ENCODE data around the gene GCK. TPM values are rescaled to one million over a fixed set of nuclear protein-coding genes. Genes with fewer than 3 reads are reported as not detected.

Gene GCK
- total RNA-seq, 4 donors from 2014 or later: 0.16 to 0.96 TPM; not detected in 2

DNA sequence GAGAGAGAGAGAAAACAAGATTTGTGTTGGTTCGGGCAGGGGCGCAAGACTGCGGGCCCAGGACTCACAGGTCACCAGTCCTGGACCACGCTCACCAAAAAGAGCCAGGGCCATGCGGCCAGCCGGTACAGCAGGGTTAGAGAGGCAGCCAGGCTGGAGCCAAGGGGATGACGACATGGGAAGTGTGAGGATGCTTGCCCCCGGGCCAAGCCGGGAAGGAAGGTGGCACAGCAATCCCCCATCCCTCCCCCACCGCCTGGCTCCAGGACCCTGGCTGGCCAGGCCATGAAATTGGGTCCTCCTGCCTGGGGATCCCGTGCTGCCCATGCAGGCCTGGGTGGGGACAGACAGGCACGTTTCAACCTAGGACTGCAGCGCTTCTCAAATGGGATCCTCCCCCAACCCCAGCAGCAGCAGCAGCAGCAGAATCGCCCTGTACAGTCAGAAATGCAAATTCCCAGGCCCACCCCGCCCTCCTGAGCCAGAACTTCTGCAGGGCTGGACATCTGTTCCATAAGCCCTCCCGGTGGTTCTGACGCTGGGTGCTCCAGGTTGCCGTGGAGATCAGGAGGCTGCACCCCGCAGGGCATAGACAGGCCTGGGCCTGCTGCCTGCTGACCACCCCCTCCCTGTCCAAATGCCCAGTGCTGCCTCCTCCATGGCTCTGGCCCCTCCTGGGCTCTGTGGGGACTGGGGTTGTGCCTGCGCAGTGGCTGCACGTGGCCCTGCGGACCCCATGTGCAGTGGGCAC is 46.5 kb upstream of the GCK start:
- H3K9me3 ChIP-seq: no peaks in the 10 kb centered on the region
- H3K27me3 ChIP-seq: no peaks in the 10 kb centered on the region
- 65 to 69% methylated on average over 5 to 22 of the region's 22 CpGs for WGBS, 2 donors (ENCODE audit: low coverage in 1 of 2)
- TF ChIP-seq POLR2A (IDR thresholded peaks at IDR 0.05) (no peak), POLR2AphosphoS5 (IDR thresholded peaks at IDR 0.05) (no peak), EP300 (IDR thresholded peaks at IDR 0.05; ENCODE audit: low read depth) (no peak)
- TF ChIP-seq, protein P1, sequence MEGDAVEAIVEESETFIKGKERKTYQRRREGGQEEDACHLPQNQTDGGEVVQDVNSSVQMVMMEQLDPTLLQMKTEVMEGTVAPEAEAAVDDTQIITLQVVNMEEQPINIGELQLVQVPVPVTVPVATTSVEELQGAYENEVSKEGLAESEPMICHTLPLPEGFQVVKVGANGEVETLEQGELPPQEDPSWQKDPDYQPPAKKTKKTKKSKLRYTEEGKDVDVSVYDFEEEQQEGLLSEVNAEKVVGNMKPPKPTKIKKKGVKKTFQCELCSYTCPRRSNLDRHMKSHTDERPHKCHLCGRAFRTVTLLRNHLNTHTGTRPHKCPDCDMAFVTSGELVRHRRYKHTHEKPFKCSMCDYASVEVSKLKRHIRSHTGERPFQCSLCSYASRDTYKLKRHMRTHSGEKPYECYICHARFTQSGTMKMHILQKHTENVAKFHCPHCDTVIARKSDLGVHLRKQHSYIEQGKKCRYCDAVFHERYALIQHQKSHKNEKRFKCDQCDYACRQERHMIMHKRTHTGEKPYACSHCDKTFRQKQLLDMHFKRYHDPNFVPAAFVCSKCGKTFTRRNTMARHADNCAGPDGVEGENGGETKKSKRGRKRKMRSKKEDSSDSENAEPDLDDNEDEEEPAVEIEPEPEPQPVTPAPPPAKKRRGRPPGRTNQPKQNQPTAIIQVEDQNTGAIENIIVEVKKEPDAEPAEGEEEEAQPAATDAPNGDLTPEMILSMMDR (IDR thresholded peaks at IDR 0.05): no peak
- no peak overlapping the region for H3K27ac ChIP-seq
- DNase-seq: no peak
- H3K36me3 ChIP-seq: no peaks in the 10 kb centered on the region
- in situ Hi-C loops (cut with MboI; ENCODE audit: low pct_ligation_motif_present in 1 of 4, low pct_unique_long_range_greater_than_20kb in 1 of 4, low sequenced_read_pairs in 3 of 4): loop anchor here in 3 of 4 donors (25.0 kb wide), 2 partner anchors 252 to 327 kb away; partner anchors contain the start of genes NUDCD3 (in 2 of the 3) and DDX56 (in 1 of the 3)
- H3K4me1 ChIP-seq: no peaks in the 10 kb centered on the region
- intact Hi-C loops (cut with DNase I; ENCODE audit: low total_unique reads): loop anchor here (10.0 kb wide), 2 partner anchors 249 to 329 kb away; no protein-coding TSS in a partner anchor
- no peak overlapping the region for H3K4me3 ChIP-seq

DNA sequence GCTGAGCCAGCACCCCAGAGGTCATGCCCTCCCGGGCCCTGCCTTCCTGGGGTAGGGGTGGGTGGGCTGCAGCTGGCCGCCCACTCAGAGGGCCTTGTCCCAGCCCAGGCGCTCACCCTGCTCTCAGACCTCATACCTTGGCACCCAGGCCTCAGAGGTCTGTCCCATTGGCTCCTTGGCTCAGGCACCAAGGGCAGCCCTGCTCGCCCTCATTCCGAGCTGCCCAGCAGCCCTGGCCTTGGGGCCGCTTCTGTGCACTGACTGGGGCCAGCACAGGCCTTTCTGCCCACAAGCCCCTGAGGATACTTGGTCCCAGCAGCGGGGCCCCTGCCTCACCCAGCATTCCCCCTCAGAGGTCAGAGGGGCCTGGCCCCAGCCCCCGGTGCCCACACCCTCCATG is 45.8 kb upstream of the GCK start:
- 69 to 79% methylated on average over 3 to 8 of the region's 8 CpGs for WGBS, 2 donors (ENCODE audit: low coverage in 1 of 2)
- intact Hi-C loops (cut with DNase I; ENCODE audit: low total_unique reads): loop anchor here (10.0 kb wide), 2 partner anchors 250 to 330 kb away; no protein-coding TSS in a partner anchor
- H3K4me1 ChIP-seq: no peaks in the 10 kb centered on the region

DNA sequence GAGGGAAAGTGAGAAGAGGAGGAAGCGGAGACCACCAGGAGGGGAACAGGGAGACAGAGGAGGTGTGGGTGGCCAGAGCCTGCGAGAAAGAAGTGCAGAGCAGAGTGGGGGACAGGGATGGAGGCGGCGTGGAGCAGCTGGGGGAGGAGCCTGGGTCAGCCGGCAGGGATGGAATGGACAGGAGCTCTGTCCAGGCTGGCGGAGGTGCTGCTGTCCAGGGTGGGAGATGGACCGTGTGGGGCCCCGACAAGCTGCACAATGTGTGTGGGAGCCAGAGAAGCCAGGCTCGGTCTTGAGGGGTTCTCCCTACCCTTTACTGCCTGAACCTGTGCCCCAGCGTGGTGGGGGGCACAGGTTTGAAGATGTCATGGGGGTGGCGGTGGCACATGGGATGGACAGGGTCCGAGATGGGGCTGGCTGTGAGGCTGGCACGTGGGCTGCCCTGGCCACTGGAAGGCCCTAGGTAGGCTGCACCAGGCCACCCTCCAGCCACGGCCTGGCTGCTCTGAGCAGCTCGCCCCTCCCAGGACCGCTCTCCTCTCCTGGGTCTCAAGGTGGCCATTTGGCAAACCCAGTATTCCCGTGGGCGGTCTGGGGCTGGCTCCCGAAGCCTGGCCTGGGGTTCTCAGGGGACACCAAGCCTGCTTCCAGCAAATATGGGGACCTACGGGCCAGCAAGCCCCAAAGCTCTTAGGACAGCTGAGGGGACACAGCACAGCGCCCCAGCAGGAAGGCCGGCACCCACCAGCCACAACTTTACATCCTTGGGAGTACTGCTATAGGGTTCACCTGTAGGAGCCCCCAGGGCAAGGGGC is 43.9 kb upstream of the GCK start:
- H3K27me3 ChIP-seq: no peaks in the 10 kb centered on the region
- in situ Hi-C loops (cut with MboI; ENCODE audit: low pct_ligation_motif_present in 1 of 4, low pct_unique_long_range_greater_than_20kb in 1 of 4, low sequenced_read_pairs in 3 of 4): loop anchor here in 3 of 4 donors (25.0 kb wide), 2 partner anchors 254 to 329 kb away; partner anchors contain the start of genes NUDCD3 (in 2 of the 3) and DDX56 (in 1 of the 3)
- no peak overlapping the region for H3K4me3 ChIP-seq
- 64 to 70% methylated on average over 2 to 18 of the region's 22 CpGs for WGBS, 2 donors (ENCODE audit: low coverage in 1 of 2)
- H3K36me3 ChIP-seq: no peaks in the 10 kb centered on the region
- TF ChIP-seq POLR2AphosphoS5 (IDR thresholded peaks at IDR 0.05) (no peak), POLR2A (IDR thresholded peaks at IDR 0.05) (no peak), EP300 (IDR thresholded peaks at IDR 0.05; ENCODE audit: low read depth) (no peak)
- TF ChIP-seq, protein P1 (IDR thresholded peaks at IDR 0.05): no peak
- no peaks in the 10 kb centered on the region for H3K9me3 ChIP-seq
- intact Hi-C loops (cut with DNase I; ENCODE audit: low total_unique reads): loop anchor here (10.0 kb wide), 2 partner anchors 252 to 332 kb away; no protein-coding TSS in a partner anchor
- H3K27ac ChIP-seq: no peak overlapping the region
- no peak for DNase-seq
- H3K4me1 ChIP-seq: no peaks in the 10 kb centered on the region

More for the DNA sequence above, 45.8 kb upstream of the GCK start:
- Histone ChIP-seq H3K4me3 (no peak overlapping the region), H3K36me3 (no peaks in the 10 kb centered on the region), H3K9me3 (no peaks in the 10 kb centered on the region), H3K27me3 (no peaks in the 10 kb centered on the region), H3K27ac (no peak overlapping the region)
- DNase-seq: no peak
- TF ChIP-seq POLR2A (IDR thresholded peaks at IDR 0.05) (no peak), EP300 (IDR thresholded peaks at IDR 0.05; ENCODE audit: low read depth) (no peak), POLR2AphosphoS5 (IDR thresholded peaks at IDR 0.05) (no peak)
- TF ChIP-seq, protein P1 (IDR thresholded peaks at IDR 0.05): no peak
- in situ Hi-C loops (cut with MboI; ENCODE audit: low pct_ligation_motif_present in 1 of 4, low pct_unique_long_range_greater_than_20kb in 1 of 4, low sequenced_read_pairs in 3 of 4): loop anchor here in 3 of 4 donors (25.0 kb wide), 2 partner anchors 252 to 327 kb away; partner anchors contain the start of genes NUDCD3 (in 2 of the 3) and DDX56 (in 1 of the 3)
